Tibial nerve (tissue), 4 donors: ENCODE data around the gene SORBS1. TPM values are rescaled to one million over a fixed set of nuclear protein-coding genes. Genes with fewer than 3 reads are reported as not detected.
A peak's percentile ranks its signal among the peaks of the same experiment; 100 is the strongest.

Experiments
- DNase-seq, 2 donors: peaks; one replicate each; pipeline ENCODE4 v3.0.0-alpha.2; 2019; ENCODE audit warnings: low spot score in 2 of 2
- H3K27ac ChIP-seq, 4 donors: fragments of 200-600 bp; sonication (generic) in 3 of 4; one replicate each; pipeline ENCODE4 v1.5.1; 2017 to 2019; ENCODE audit warnings: mild to moderate bottlenecking in 1 of 4
- H3K27me3 ChIP-seq, 2 donors: fragments of 200-600 bp; sonication (generic) in 1 of 2; one replicate each; pipeline versions ENCODE4 v1.5.1 to v1.6.0; 2017 to 2019
- H3K36me3 ChIP-seq, 3 donors: fragments of 200-600 bp; sonication (generic); one replicate each; pipeline ENCODE4 v1.5.1; 2018 to 2019
- H3K4me1 ChIP-seq, 4 donors: fragments of 200-600 bp; sonication (generic) in 3 of 4; one replicate each; pipeline ENCODE4 v1.5.1; 2017 to 2019
- H3K4me3 ChIP-seq, 4 donors: fragments of 200-600 bp; sonication (generic) in 3 of 4; one replicate each; pipeline ENCODE4 v1.5.1; 2017 to 2019; ENCODE audit warnings: mild to moderate bottlenecking in 1 of 4, moderate library complexity in 1 of 4
- H3K9me3 ChIP-seq, 4 donors: fragments of 200-600 bp; sonication (generic) in 3 of 4; one replicate each; pipeline ENCODE4 v1.5.1; 2017 to 2019
- EP300 ChIP-seq, 2 donors: sonication (generic); formaldehyde crosslinking; IDR thresholded peaks; one replicate each; pipeline ENCODE4 v1.6.1; 2017; ENCODE audit warnings: antibody characterized with exemption in 2 of 2, mild to moderate bottlenecking in 1 of 2
- POLR2A ChIP-seq, 2 donors: fragments of 450-650 bp; IDR thresholded peaks; one replicate each; pipeline ENCODE4 v1.6.1; 2017; ENCODE audit warnings: antibody characterized with exemption in 2 of 2, mild to moderate bottlenecking in 2 of 2, moderate library complexity in 2 of 2
- WGBS, 2 donors: methylation state at CpG; one replicate each; pipeline ENCODE4 v1.1.5; 2018; 5-methylcytosine and 5-hydroxymethylcytosine counted together
- total RNA-seq, 4 donors: library from RNA; depleted of rRNA; stranded (reverse); fragments of >200 nt; gene quantifications; one replicate each; pipeline ENCODE4 v1.1.0, GENCODE V29; 2016
- TF ChIP-seq, protein P1 (sequence below), 5 experiments: fragments of 200-600 bp in 3 of 5; fragments of 450-650 bp in 2 of 5; sonication (generic) in 3 of 5; IDR thresholded peaks; one replicate each; pipeline ENCODE4 v1.5.1; 2016 to 2019; ENCODE audit warnings: antibody characterized with exemption in 5 of 5, mild to moderate bottlenecking in 3 of 5, moderate library complexity in 2 of 5

SORBS1 gene
- total RNA-seq, 4 donors from 2014 or later, result 427 to 623 (median 567) TPM

DNA sequence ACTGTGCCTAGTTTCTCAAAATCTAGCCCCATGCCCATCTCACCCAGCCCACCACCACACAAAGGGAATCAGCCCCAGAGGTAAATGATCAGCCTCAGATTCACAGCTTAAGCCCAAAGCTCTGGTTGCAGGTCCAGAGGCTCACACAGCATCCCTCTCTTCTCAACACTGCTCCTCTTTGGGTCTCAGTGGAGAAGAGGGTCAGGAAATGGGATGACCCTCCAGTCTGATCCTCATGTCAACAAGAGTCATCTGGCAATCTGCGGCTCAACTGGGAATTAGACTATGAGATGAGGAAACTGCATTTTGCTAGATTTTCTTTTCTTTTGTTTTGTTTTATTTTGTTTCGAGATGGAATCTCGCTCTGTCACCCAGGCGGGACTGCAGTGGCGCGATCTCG, 144.2 kb downstream of the SORBS1 start:
- H3K4me1 ChIP-seq, result peaks cover 0 to 77% (median 24%) of the 10 kb centered on the region in 4 donors
- H3K27ac ChIP-seq, result peak overlapping the region; percentile 82 to 92 (median 88)
- DNase-seq, result peak in 1 of 2 donors; percentile 53
- H3K36me3 ChIP-seq, result peaks cover 0 to 12% (median 0%) of the 10 kb centered on the region in 3 donors
- H3K27me3 ChIP-seq, result no peaks in the 10 kb centered on the region
- TF ChIP-seq EP300 (IDR thresholded peaks at IDR 0.05) (peak in 1 of 2 donors; percentile 32), POLR2A (IDR thresholded peaks at IDR 0.05) (no peak)
- TF ChIP-seq, protein P1, sequence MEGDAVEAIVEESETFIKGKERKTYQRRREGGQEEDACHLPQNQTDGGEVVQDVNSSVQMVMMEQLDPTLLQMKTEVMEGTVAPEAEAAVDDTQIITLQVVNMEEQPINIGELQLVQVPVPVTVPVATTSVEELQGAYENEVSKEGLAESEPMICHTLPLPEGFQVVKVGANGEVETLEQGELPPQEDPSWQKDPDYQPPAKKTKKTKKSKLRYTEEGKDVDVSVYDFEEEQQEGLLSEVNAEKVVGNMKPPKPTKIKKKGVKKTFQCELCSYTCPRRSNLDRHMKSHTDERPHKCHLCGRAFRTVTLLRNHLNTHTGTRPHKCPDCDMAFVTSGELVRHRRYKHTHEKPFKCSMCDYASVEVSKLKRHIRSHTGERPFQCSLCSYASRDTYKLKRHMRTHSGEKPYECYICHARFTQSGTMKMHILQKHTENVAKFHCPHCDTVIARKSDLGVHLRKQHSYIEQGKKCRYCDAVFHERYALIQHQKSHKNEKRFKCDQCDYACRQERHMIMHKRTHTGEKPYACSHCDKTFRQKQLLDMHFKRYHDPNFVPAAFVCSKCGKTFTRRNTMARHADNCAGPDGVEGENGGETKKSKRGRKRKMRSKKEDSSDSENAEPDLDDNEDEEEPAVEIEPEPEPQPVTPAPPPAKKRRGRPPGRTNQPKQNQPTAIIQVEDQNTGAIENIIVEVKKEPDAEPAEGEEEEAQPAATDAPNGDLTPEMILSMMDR (IDR thresholded peaks at IDR 0.05), result no peak
- 59 to 61% methylated on average over 7 of the region's 7 CpGs for WGBS, 2 donors
- H3K4me3 ChIP-seq, result peak overlapping the region in 3 of 4 donors; percentile 1 to 44 (median 30)
- no peaks in the 10 kb centered on the region for H3K9me3 ChIP-seq

DNA sequence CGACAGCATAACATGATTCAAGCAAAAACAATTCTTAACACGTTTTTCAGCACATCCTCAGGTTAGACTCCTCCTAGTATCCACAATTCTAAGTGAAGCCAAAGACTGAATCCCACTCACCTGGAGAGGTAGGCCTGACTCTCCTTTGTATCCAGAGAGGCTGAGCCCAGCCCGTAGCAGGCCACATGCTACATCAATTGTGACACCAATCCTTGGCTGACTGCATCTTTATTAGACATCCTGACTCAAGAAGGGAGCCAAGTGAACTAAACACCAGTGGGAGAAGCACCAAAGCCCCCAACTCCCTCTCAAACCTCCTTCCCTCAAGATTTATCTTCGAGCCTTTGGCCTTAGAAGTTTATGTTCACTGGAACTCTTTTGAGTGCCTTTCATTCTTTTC, 144.9 kb downstream of the SORBS1 start:
- WGBS, 2 donors, result 34 to 40% methylated on average over 4 of the region's 4 CpGs
- Histone ChIP-seq H3K9me3 (no peaks in the 10 kb centered on the region), H3K4me1 (peaks cover 0 to 84% (median 24%) of the 10 kb centered on the region in 4 donors), H3K36me3 (peaks cover 0 to 12% (median 0%) of the 10 kb centered on the region in 3 donors), H3K27ac (peak overlapping the region; percentile 82 to 92 (median 88)), H3K4me3 (peak overlapping the region in 3 of 4 donors; percentile 26 to 44 (median 30)), H3K27me3 (no peaks in the 10 kb centered on the region)
- TF ChIP-seq POLR2A (IDR thresholded peaks at IDR 0.05) (no peak), EP300 (IDR thresholded peaks at IDR 0.05) (no peak)
- TF ChIP-seq, protein P1 (IDR thresholded peaks at IDR 0.05), result no peak
- no peak for DNase-seq

DNA sequence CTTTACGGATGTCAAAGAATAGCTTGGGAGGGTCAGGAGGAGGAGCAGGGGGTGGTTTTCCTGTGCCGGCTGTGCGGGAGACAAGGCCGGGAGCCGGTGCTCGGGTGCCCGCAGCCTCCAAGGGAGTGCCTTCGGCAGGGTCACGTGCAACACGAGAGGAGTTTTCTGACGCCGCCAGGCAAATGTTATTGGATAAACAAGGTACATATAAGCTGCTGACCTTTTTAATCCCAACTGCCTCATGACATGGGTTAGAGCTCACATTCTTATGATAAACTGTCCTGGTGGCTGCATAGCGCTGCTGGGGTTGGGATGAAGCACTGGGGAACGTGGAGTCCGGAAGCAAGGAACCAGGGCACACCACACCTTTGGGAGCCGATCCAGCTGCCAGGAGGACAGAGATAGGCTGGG, 145.5 kb downstream of the SORBS1 start:
- 41 to 43% methylated on average over 5 to 16 of the region's 16 CpGs for WGBS, 2 donors
- Histone ChIP-seq H3K4me1 (peaks cover 0 to 90% (median 24%) of the 10 kb centered on the region in 4 donors), H3K27ac (peak overlapping the region; percentile 82 to 92 (median 88)), H3K9me3 (no peaks in the 10 kb centered on the region), H3K4me3 (peak overlapping the region; percentile 26 to 44 (median 28)), H3K27me3 (no peaks in the 10 kb centered on the region), H3K36me3 (peaks cover 0 to 11% (median 0%) of the 10 kb centered on the region in 3 donors)
- TF ChIP-seq POLR2A (IDR thresholded peaks at IDR 0.05) (no peak), EP300 (IDR thresholded peaks at IDR 0.05) (no peak)
- TF ChIP-seq, protein P1 (IDR thresholded peaks at IDR 0.05), result no peak
- DNase-seq, result no peak

DNA sequence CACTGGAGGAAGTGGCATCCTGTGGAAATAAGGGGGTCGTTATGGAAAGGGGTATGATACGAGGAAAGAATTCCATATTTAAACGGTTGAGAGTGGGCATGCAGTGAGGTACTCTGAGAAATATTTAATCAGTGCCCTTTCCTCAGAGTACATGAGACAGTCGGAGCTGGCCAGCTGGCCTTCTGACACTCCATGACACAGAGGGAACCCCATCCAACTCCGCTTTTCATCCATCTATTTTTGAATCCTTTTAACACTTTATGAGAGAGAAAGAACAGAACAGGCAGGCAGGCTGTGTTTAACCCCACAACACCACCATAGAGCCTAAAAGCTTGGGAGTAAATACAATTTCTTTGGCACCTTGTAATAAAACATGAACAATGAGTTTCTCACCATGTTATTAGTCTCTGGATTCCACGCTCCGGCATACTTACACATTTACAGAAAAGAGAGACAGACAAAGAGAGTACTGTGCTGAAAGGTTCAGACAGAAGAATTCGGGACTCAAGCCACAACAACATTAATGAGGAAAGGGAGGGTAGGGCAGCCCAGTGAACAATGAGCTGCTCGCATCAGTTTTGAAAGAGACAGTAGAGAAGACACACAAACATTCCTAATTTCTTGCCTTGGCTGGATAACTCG, 146.2 kb downstream of the SORBS1 start:
- no peaks in the 10 kb centered on the region for H3K27me3 ChIP-seq
- H3K36me3 ChIP-seq, result peaks cover 0 to 13% (median 0%) of the 10 kb centered on the region in 3 donors
- no peak for TF ChIP-seq POLR2A (IDR thresholded peaks at IDR 0.05)
- peak in 1 of 2 donors; percentile 36 for TF ChIP-seq EP300 (IDR thresholded peaks at IDR 0.05)
- H3K9me3 ChIP-seq, result no peaks in the 10 kb centered on the region
- H3K4me1 ChIP-seq, result peaks cover 0 to 94% (median 29%) of the 10 kb centered on the region in 4 donors
- DNase-seq, result no peak
- H3K4me3 ChIP-seq, result peak overlapping the region; percentile 26 to 44 (median 28)
- WGBS, 2 donors, result 25 to 29% methylated on average over 10 of the region's 10 CpGs
- peak overlapping the region; percentile 82 to 92 (median 88) for H3K27ac ChIP-seq

DNA sequence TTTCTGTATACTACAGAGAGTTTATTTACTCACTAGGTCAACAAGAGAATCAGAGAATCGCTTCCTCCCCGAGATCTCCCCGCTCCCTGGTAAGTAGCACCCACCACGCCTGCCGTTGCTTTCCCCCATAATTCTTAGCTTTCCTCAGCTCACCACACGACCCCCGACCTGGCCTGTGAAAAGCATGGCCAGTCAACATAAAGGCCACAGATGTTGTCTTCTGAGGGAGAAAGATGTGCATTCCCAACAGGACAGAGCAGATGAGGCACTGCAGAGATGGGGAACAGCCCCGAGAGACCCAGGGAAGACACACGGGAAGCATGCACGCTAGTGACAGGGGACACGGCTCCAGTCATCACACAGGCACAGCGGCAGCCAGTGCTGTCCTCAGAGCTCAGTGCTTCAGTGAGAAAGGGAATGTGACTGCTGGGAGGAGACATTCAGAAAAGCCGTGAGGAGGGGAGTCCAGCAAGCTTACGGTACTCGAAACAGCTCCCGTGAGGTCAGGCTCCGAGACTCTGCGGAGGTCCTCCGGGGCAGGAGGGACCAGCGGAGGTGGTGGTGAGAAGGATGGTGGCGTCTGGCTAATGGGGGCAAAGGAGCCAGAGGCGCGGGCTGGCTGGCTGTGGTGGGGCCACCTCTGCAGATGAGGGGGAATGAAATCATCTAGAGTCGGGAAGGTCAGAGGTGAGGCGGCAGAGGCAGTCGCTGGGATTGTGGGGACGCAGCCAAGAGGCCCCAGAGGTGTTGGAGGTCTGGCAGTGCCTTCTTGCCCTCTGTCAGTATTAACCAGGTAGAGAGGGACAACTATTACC, 146.9 kb downstream of the SORBS1 start:
- DNase-seq, result no peak
- Histone ChIP-seq H3K9me3 (no peaks in the 10 kb centered on the region), H3K36me3 (peaks cover 0 to 13% (median 0%) of the 10 kb centered on the region in 3 donors), H3K27ac (peak overlapping the region; percentile 82 to 92 (median 88)), H3K4me1 (peaks cover 0 to 94% (median 34%) of the 10 kb centered on the region in 4 donors), H3K4me3 (peak overlapping the region; percentile 9 to 44 (median 16)), H3K27me3 (no peaks in the 10 kb centered on the region)
- 42 to 65% methylated on average over 27 of the region's 27 CpGs for WGBS, 2 donors
- TF ChIP-seq POLR2A (IDR thresholded peaks at IDR 0.05) (no peak), EP300 (IDR thresholded peaks at IDR 0.05) (peak in 1 of 2 donors; percentile 6)
- TF ChIP-seq, protein P1 (IDR thresholded peaks at IDR 0.05), result no peak
